Measurements from ENCODE around the gene LRRC49. TPM values are rescaled to one million over a fixed set of nuclear protein-coding genes. Genes with fewer than 3 reads are reported as not detected.

Gene LRRC49
- total and polyA plus RNA-seq, 2 of the 13 experiments (the other 11 are each of a cell fraction or from before 2014, with no cell fraction given) = 0.57 to 1.00 TPM

DNA sequence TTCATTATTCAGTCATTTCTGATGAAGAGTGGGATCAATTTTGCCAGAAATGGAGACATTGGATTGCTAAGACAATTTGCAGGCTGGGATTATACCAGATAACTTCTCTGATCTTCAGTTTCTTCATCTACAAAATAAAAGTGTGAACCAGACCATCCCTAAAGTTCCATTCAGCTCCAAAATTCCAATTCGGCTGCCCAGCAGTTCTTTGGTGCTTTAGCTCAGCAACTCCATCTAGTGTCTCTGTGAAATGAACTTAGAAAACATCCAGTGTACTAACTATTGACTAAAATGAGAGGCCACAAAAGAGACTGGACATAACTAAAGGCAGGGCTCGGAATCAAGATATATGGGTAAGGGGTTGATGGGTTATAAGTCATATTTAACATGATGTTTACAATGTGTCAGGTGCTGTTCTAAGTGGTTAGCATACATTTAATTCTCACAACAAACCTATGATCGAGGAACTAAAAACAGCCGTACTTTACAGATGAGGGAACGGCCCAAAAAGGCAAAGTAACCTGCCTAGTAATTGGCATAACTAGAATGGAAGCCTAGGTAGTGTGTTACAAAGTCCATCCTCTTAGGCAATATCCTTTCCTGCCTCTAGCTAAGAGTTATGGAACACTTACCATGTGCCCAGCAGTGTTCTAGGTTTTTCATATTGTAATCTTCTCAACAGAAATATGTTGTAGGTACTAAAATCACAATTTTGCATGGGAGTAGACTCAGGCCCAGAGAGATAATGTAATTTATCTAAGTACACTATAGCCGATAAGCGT lies 17.4 kb upstream of the LRRC49 start:
- ChIA-PET POLR2A (interaction anchor here (0.6 to 1.9 kb wide), 4 partner anchors 11 to 41 kb away, joined by 3 to 10 read pairs (median 6); partner anchors contain the start of gene LARP6), CTCF (ENCODE audit: low intra/inter-chr PET ratio, low total read pairs) (interaction anchor here (0.7 to 2.1 kb wide), 3 partner anchors 45 to 50 kb away, joined by 3 to 10 read pairs (median 3); no protein-coding TSS in a partner anchor)
- DNase-seq (ENCODE audit: low spot score) = no peak
- H3K27ac ChIP-seq (ENCODE audit: extremely low read length, insufficient read depth, low read length) = no peak overlapping the region
- 57% methylated on average over 7 of the region's 7 CpGs for WGBS (ENCODE audit: low lambda C conversion rate)
- ATAC-seq = peak; percentile 41; the same call in 1 of the 3 replicates
- intact Hi-C loops (cut with micrococcal nuclease; ENCODE audit: unreplicated experiment) = loop anchor here (1.0 kb wide), 1 partner anchor 50 kb away; no protein-coding TSS in a partner anchor
- TF ChIP-seq CTCF (CRISPR knock-in tag; IDR thresholded peaks at IDR 0.05) = peak; percentile 61
- TF ChIP-seq CC2D1A (CRISPR knock-in tag; IDR thresholded peaks at IDR 0.05) = no peak
- no peak for TF ChIP-seq ZNF232 (CRISPR knock-in tag; IDR thresholded peaks at IDR 0.05; ENCODE audit: borderline replicate concordance)
- TF ChIP-seq, protein P1, sequence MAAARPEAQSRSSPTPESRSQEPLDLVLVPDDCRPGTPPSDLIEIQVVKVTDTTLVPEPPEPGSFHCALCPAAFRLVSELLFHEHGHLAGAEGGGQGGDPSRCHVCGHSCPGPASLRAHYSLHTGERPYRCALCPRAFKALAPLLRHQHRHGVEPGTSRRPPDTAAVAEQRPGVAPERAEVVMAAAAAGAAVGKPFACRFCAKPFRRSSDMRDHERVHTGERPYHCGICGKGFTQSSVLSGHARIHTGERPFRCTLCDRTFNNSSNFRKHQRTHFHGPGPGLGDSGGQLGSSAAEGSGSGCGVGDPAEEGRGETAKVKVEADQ (CRISPR knock-in tag; IDR thresholded peaks at IDR 0.05; ENCODE audit: borderline replicate concordance) = no peak
- 0 out of 2 replicates have a peak, but pooled peaks have one; percentile 8 for TF ChIP-seq CEBPG (CRISPR knock-in tag; IDR thresholded peaks at IDR 0.05)
- TF ChIP-seq SMC3 (IDR thresholded peaks at IDR 0.05; ENCODE audit: low read length) = peak; percentile 38; the same call in 1 of the 2 replicates
- no peak for TF ChIP-seq ZKSCAN8 (CRISPR knock-in tag; IDR thresholded peaks at IDR 0.05; ENCODE audit: borderline replicate concordance)
- no peak for TF ChIP-seq SATB2 (CRISPR knock-in tag; IDR thresholded peaks at IDR 0.05)
- peak; percentile 20; the same call in 1 of the 2 replicates for TF ChIP-seq ZNF644 (CRISPR knock-in tag; IDR thresholded peaks at IDR 0.05; ENCODE audit: low read depth)
- TF ChIP-seq, protein P2, sequence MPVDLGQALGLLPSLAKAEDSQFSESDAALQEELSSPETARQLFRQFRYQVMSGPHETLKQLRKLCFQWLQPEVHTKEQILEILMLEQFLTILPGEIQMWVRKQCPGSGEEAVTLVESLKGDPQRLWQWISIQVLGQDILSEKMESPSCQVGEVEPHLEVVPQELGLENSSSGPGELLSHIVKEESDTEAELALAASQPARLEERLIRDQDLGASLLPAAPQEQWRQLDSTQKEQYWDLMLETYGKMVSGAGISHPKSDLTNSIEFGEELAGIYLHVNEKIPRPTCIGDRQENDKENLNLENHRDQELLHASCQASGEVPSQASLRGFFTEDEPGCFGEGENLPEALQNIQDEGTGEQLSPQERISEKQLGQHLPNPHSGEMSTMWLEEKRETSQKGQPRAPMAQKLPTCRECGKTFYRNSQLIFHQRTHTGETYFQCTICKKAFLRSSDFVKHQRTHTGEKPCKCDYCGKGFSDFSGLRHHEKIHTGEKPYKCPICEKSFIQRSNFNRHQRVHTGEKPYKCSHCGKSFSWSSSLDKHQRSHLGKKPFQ (CRISPR knock-in tag; IDR thresholded peaks at IDR 0.05; ENCODE audit: insufficient replicate concordance) = peak; percentile 29
- peak; percentile 39; the same call in 1 of the 2 replicates for TF ChIP-seq HNF4A (CRISPR knock-in tag; IDR thresholded peaks at IDR 0.05)
- peak; percentile 64 for TF ChIP-seq STAG1 (CRISPR knock-in tag; IDR thresholded peaks at IDR 0.05)
- no peak for TF ChIP-seq FIP1L1 (IDR thresholded peaks at IDR 0.05; ENCODE audit: borderline replicate concordance, insufficient read depth, low read depth, low read length)
- H3K9me3 ChIP-seq (ENCODE audit: low read length) = no peaks in the 10 kb centered on the region
- in situ Hi-C loops (cut with HindIII; ENCODE audit: extremely low pct_ligation_motif_present, low pct_unique_long_range_greater_than_20kb) = loop anchor here (10.0 kb wide), 1 partner anchor 50 kb away; no protein-coding TSS in a partner anchor
- H3K79me2 ChIP-seq (ENCODE audit: insufficient read depth, low read length) = no peaks in the 10 kb centered on the region
- no peaks in the 10 kb centered on the region for H3K36me3 ChIP-seq (replicated peaks in 1 of 2; ENCODE audit: control insufficient read depth in 1 of 2, insufficient read depth in 2 of 2, low read length in 2 of 2)
- no peak overlapping the region for H3K4me3 ChIP-seq (replicated peaks in 1 of 3; ENCODE audit: insufficient read depth in 1 of 3, low read depth in 2 of 3, low read length in 3 of 3)
- peak overlapping the region; percentile 4; the same call in 1 of the 2 replicates for H3K4me2 ChIP-seq (ENCODE audit: low read depth, low read length)
- no peaks in the 10 kb centered on the region for H4K20me1 ChIP-seq (ENCODE audit: insufficient read depth, low read length)
- H2AFZ ChIP-seq (ENCODE audit: low read length) = no peak overlapping the region
- no peak overlapping the region for H3K9ac ChIP-seq (ENCODE audit: insufficient read depth, low read depth, low read length)
- H3K27me3 ChIP-seq (ENCODE audit: control insufficient read depth in 1 of 2, insufficient read depth in 2 of 2, low read length in 2 of 2) = no peaks in the 10 kb centered on the region
- H3K4me1 ChIP-seq (ENCODE audit: insufficient read depth, low read length) = peaks cover 26% of the 10 kb centered on the region
- FAIRE-seq = peak; percentile 46
- BruUV-seq (replicated peaks) = no TSS peak

Data from HepG2 (cell line).